Measurements from ENCODE around the gene FLACC1.
"Not testable (repeated sequence)": the region's sequence is repeated elsewhere in the genome, so short reads cannot be mapped to it uniquely, and the experiment has no call there.

FLACC1 gene

GRCh38 chr2:201357221-201357620 lies at the start of gene FLACC1:
FLACC1 (minus strand) TSS chr2:201357345; CDS start chr2:201351404, 5,941 bp downstream.
- DNase-seq, result peak in 5 of 51 donors; percentile 4 to 39 (median 10)

DNA sequence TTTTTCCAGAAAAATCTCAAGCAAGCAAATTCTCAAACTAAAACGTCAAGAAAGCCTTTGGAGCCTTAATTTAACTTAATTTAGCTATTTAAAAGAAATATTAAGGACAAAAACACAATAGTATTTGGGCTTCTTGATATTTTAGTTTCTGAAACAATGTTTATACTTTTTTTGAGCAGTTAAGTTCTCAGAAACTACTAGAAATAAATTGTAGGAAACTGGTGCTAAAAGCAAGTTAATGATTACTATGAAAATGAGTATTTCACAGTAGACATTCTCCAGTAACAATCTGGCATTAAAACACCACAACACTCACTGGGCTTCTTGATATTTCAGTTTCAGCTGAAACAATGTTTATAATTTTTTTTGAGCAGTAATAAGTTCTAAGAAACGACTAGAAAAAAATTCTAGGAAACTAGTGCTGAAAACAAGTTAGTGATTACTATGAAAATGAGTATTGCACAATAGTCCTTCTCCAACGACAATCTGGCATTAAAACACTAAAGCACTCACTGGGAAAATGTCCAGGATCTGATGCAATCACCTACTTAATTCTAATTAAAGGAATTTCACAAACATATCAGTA lies 49.0 kb upstream of the FLACC1 start:
- peak in 2 of 51 donors; percentile 9 to 26 for DNase-seq

- no peak for DNase-seq
Measured at GRCh38 chr2:201404699-201405280, 47.6 kb upstream of the FLACC1 start.

GRCh38 chr2:201403880-201404279 lies 46.7 kb upstream of the FLACC1 start:
- no peak for DNase-seq

GRCh38 chr2:201402651-201403562 lies 45.8 kb upstream of the FLACC1 start:
- no peak for DNase-seq

DNA sequence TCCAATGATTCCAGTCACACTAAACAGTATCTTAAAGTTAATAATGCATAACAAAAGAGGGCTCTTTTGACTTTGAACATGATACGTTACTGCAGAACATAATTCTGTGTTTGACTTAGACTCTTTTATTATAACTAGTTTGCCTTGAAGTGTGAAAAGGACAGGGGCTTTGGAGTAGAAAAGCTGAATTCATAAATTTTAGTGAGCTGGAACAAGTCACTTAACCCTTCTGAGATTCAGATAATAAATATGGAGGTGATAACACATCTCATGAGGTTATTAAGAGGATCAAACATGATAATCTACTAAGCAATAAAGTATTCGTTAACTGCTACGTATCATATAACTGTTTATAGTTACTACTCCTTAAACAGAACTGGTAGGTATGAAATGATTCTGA lies 44.7 kb upstream of the FLACC1 start:
- DNase-seq, result no peak

- no peak for DNase-seq
Measured at GRCh38 chr2:201396595-201396994, 39.5 kb upstream of the FLACC1 start.

DNA sequence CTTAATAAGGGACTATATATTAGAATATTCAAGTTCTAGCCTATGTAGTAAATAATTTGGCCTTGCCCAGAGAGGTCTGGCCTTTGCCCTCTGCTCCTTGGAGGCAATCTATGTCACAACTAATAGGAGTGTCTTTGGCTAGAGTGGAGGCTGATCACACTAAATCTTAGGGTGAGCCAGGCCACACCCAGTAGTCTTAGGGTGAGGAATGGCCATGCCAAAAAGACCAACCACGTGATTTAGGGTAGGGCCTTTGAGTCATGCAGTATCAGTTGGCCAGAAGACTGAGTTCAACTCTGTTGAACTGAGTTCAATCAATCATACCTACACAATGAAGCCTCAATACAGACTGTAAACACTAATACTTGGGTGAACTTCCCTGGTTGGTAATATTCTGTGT lies 26.0 kb upstream of the FLACC1 start:
- no peak for DNase-seq

DNA sequence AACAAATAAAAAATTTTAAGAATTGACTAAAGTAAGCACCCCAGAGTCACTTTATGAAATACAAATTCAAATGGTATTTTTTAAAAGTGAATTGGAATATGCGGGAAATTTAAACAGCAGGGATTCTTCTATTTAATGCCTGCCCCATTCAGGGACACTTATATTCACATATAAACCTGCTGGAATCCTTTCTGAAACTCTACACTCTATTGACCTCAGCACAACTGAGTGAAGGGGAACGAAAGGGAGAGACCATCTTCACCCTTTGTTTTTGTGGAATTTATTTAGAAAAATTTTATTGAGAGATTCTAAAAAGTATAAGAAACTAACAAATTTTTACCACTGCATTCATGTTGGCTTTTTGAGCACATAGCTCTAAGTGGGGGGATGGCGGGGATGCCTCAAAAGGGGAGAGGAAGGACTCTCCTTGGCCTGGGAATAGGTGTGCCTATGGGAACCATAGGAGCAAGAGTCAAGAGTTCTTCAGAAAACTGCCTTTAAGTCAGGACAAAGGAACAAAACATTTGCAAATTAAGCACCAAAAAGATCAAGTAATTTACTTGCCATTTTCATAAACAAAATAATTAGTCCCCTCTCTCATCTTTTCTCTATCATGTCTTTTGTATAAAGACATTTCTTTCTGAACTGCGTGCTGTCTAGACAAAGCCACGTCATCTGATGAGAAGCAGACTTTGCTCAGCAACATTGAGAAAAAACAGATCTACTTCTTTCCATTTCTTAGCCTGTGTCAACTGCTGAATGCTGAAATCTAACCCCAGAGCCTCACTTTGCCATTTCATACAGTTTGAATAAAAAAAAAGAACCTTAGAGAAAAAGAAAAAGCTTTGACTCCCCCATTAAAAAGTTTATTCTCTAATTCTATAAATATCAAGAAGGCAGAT lies 21.6 kb upstream of the FLACC1 start:
- no peak for DNase-seq

GRCh38 chr2:201377218-201377617 lies 20.1 kb upstream of the FLACC1 start:
- DNase-seq, result no peak

DNA sequence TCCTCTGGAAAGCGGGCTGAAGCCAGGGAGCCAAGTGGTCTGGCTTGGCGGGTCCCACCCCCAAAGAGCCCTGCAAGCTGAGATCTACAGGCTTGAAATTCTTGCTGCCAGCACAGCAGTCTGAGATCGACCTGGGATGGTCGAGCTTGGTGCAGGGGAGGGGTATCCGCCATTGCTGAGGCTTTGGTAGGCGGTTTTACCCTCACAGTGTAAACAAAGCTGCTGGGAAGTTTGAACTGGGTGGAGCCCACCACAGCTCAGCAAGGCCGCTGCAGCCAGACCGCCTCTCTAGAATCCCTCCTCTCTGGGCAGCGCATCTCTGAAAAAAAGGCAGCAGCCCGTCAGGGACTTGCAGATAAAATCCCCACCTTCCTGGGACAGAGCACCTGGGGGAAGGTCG lies 12.6 kb upstream of the FLACC1 start:
- DNase-seq, result no peak

GRCh38 chr2:201369318-201369717 lies 12.2 kb upstream of the FLACC1 start:
- DNase-seq, result not testable (repeated sequence)

DNA sequence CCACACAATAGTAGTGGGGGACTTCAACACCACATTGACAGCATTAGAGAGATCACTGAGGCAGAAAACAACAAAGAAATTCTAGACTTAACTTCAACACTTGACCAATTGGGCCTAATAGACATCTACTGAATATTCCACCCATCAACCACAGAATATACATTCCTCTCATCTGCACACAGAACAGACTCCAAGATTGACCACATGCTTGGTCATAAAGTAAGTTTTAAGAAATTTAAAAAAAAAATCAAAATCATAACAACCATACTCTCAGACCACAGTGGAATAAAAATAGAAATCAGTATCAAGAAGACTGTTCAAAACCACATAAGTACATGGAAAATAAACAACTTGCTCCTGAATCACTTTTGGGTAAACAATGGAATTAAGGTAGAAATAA lies 9.0 kb upstream of the FLACC1 start:
- no peak for DNase-seq

DNA sequence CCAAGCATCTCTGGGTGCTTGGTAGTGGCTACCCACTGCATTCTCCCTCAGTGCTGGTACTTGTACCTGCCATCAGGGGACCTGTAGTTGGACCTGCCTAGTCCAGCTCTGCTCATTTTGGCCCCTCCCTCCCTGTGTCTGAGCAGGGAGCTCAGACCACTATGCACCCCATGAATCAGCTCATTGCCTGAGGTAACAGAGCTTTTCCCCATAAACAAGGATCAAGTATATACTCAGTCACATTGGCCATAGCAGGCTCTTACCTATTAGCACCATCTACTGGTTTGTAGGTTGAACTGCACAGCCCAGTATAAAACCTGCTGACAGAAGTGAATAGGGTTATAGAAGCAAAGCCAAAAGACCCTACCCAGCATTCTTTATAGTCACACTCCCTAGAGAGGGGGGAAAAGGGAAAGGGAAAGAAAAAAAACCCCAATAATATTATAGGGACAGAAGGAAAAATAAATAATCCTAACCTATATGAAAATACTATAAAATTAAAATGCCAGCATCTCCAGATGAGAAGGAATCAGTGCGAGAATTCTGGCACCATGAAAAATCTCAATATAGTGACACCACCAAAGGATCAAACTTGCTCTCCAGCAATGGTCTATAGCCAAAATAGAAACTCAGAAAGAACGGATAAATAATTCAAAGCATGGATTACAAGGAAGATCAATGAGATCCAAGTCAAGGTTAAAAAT lies 6.9 kb upstream of the FLACC1 start:
- DNase-seq, result no peak

GRCh38 chr2:201362396-201362795 lies 5.3 kb upstream of the FLACC1 start:
- no peak for DNase-seq

GRCh38 chr2:201361078-201361733 lies 4.1 kb upstream of the FLACC1 start:
- no peak for DNase-seq

DNA sequence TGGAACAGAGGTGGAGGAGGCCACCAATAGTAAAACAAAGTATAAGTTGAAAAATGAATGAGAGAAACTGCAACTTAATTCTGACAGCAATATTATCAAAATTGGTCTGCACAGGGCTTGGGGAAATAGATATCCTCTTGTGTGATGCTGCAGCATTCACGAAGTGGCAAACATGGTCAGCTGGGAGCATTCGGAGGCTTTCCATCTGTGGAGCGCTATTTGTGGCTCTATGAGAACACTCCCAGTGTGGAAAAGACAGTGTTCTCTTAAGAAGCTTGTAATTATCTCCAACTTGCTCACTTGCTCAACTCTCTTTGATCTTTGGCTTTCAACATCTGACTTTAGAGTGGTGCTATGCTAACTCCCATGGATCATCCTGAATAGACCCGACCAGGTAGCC lies 3.1 kb upstream of the FLACC1 start:
- DNase-seq, result no peak

GRCh38 chr2:201358684-201359083 lies 1.5 kb upstream of the FLACC1 start:
- no peak for DNase-seq

DNA sequence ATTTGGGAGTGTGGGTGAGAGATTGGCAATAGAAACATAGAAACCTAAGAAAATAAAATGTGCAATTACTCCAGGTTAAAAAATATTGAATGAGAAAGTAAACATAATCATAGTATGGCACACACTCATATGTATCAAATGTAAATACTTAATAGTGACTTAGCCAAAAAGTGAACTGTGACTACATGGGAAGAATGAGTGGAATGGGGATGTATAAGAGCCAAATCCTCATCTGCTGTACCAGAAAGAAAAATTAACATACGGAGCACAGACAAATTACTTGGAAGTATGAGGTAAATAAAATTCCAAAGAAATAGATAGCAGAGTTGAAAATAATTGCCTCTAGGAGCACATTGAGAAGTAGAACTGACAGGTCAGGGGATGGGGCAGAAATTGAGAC lies 4.0 kb downstream of the FLACC1 start:
- DNase-seq, result no peak

- no peak for DNase-seq
Measured at GRCh38 chr2:201350879-201351278, 6.3 kb downstream of the FLACC1 start.
